Measurements from ENCODE around the gene RAC2.

The RAC2 gene

GRCh38 chr22:37223965-37224551 is 20.0 kb downstream of the RAC2 start:
- Histone ChIP-seq H2BK12ac (ENCODE audit: low read length in 2 of 2) (no peak overlapping the region), H3K23ac (ENCODE audit: low read length in 2 of 2) (no peak overlapping the region), H4K8ac (ENCODE audit: low read length) (no peak overlapping the region), H2BK15ac (ENCODE audit: low read depth, poor library complexity, severe bottlenecking) (peak overlapping the region; percentile 60), H2AK5ac (ENCODE audit: low read length, severe bottlenecking) (no peak overlapping the region), H3K27me3 (ENCODE audit: control insufficient read depth in 1 of 2, insufficient read depth in 1 of 2, low read length in 2 of 2) (peaks cover 0 to 15% of the 10 kb centered on the region in 2 experiments), H3K14ac (ENCODE audit: low read length in 2 of 2) (no peak overlapping the region), H3K4ac (ENCODE audit: low read depth in 1 of 2, low read length in 2 of 2) (no peak overlapping the region), H3K9ac (ENCODE audit: low read length) (no peak overlapping the region), H2BK5ac (ENCODE audit: low read depth, low read length, poor library complexity, severe bottlenecking) (no peak overlapping the region), H3K79me1 (replicated peaks; ENCODE audit: low read length, poor library complexity, severe bottlenecking) (peaks cover 2% of the 10 kb centered on the region), H4K91ac (ENCODE audit: low read length) (no peak overlapping the region), H3K4me2 (ENCODE audit: low read length, poor library complexity, severe bottlenecking) (no peak overlapping the region), H3K36me3 (ENCODE audit: control insufficient read depth in 1 of 2, insufficient read depth in 2 of 2, low read depth in 1 of 2, low read length in 2 of 2) (peaks cover 15 to 29% of the 10 kb centered on the region in 2 experiments), H2AFZ (ENCODE audit: low read depth, low read length) (no peak overlapping the region), H3K4me3 (ENCODE audit: insufficient read depth in 1 of 2, low read depth in 1 of 2, low read length in 2 of 2) (no peak overlapping the region), H2BK120ac (ENCODE audit: low read depth, low read length) (no peak overlapping the region), H3K4me1 (ENCODE audit: control insufficient read depth, insufficient read depth, low read depth, low read length) (peaks cover 22% of the 10 kb centered on the region), H3K9me3 (ENCODE audit: control insufficient read depth, low read length) (no peaks in the 10 kb centered on the region), H3K27ac (ENCODE audit: low read length, poor library complexity, severe bottlenecking) (no peak overlapping the region), H3K18ac (ENCODE audit: low read depth in 1 of 2, low read length in 2 of 2) (no peak overlapping the region)
- WGBS, result 96% methylated on average over 3 of the region's 3 CpGs
- no peak for DNase-seq

- Histone ChIP-seq H2AK5ac (ENCODE audit: low read length, severe bottlenecking) (no peak overlapping the region), H2BK120ac (ENCODE audit: low read depth, low read length) (no peak overlapping the region)
- WGBS, result 98% methylated on average over 8 of the region's 8 CpGs
These were observed 21.6 kb downstream of the RAC2 start for GRCh38 chr22:37222440-37222971.

GRCh38 chr22:37221424-37222333 is 22.4 kb downstream of the RAC2 start:
- Histone ChIP-seq H3K14ac (ENCODE audit: low read length in 2 of 2) (no peak overlapping the region), H3K4me3 (ENCODE audit: insufficient read depth in 1 of 2, low read depth in 1 of 2, low read length in 2 of 2) (no peak overlapping the region), H3K9me3 (ENCODE audit: control insufficient read depth, low read length) (no peaks in the 10 kb centered on the region), H3K23ac (ENCODE audit: low read length in 2 of 2) (no peak overlapping the region), H2AK5ac (ENCODE audit: low read length, severe bottlenecking) (no peak overlapping the region), H2BK5ac (ENCODE audit: low read depth, low read length, poor library complexity, severe bottlenecking) (no peak overlapping the region), H3K27me3 (ENCODE audit: control insufficient read depth in 1 of 2, insufficient read depth in 1 of 2, low read length in 2 of 2) (peaks cover 0 to 31% of the 10 kb centered on the region in 2 experiments), H3K4ac (ENCODE audit: low read depth in 1 of 2, low read length in 2 of 2) (no peak overlapping the region), H3K27ac (ENCODE audit: low read length, poor library complexity, severe bottlenecking) (no peak overlapping the region), H3K9ac (ENCODE audit: low read length) (no peak overlapping the region), H3K79me1 (replicated peaks; ENCODE audit: low read length, poor library complexity, severe bottlenecking) (no peaks in the 10 kb centered on the region), H3K36me3 (ENCODE audit: control insufficient read depth in 1 of 2, insufficient read depth in 2 of 2, low read depth in 1 of 2, low read length in 2 of 2) (peaks cover 15 to 28% of the 10 kb centered on the region in 2 experiments), H3K4me1 (ENCODE audit: control insufficient read depth, insufficient read depth, low read depth, low read length) (peaks cover 9% of the 10 kb centered on the region), H4K91ac (ENCODE audit: low read length) (no peak overlapping the region), H2BK15ac (ENCODE audit: low read depth, poor library complexity, severe bottlenecking) (no peak overlapping the region), H2BK120ac (ENCODE audit: low read depth, low read length) (no peak overlapping the region), H3K18ac (ENCODE audit: low read depth in 1 of 2, low read length in 2 of 2) (no peak overlapping the region), H2AFZ (ENCODE audit: low read depth, low read length) (no peak overlapping the region), H3K4me2 (ENCODE audit: low read length, poor library complexity, severe bottlenecking) (no peak overlapping the region), H4K8ac (ENCODE audit: low read length) (no peak overlapping the region), H2BK12ac (ENCODE audit: low read length in 2 of 2) (no peak overlapping the region)
- WGBS, result 95% methylated on average over 10 of the region's 10 CpGs
- DNase-seq, result no peak

More at GRCh38 chr22:37222440-37222971, 21.6 kb downstream of the RAC2 start:
- Histone ChIP-seq H3K23ac (ENCODE audit: low read length in 2 of 2) (no peak overlapping the region), H3K4me1 (ENCODE audit: control insufficient read depth, insufficient read depth, low read depth, low read length) (peaks cover 12% of the 10 kb centered on the region), H3K27me3 (ENCODE audit: control insufficient read depth in 1 of 2, insufficient read depth in 1 of 2, low read length in 2 of 2) (peaks cover 0 to 28% of the 10 kb centered on the region in 2 experiments), H3K36me3 (ENCODE audit: control insufficient read depth in 1 of 2, insufficient read depth in 2 of 2, low read depth in 1 of 2, low read length in 2 of 2) (peaks cover 15 to 29% of the 10 kb centered on the region in 2 experiments), H3K4ac (ENCODE audit: low read depth in 1 of 2, low read length in 2 of 2) (no peak overlapping the region), H3K9ac (ENCODE audit: low read length) (no peak overlapping the region), H3K79me1 (replicated peaks; ENCODE audit: low read length, poor library complexity, severe bottlenecking) (no peaks in the 10 kb centered on the region), H2BK12ac (ENCODE audit: low read length in 2 of 2) (no peak overlapping the region), H3K14ac (ENCODE audit: low read length in 2 of 2) (no peak overlapping the region), H2BK15ac (ENCODE audit: low read depth, poor library complexity, severe bottlenecking) (no peak overlapping the region), H3K9me3 (ENCODE audit: control insufficient read depth, low read length) (no peaks in the 10 kb centered on the region), H4K8ac (ENCODE audit: low read length) (no peak overlapping the region), H4K91ac (ENCODE audit: low read length) (no peak overlapping the region), H2AFZ (ENCODE audit: low read depth, low read length) (no peak overlapping the region), H3K4me3 (ENCODE audit: insufficient read depth in 1 of 2, low read depth in 1 of 2, low read length in 2 of 2) (no peak overlapping the region), H2BK5ac (ENCODE audit: low read depth, low read length, poor library complexity, severe bottlenecking) (no peak overlapping the region), H3K4me2 (ENCODE audit: low read length, poor library complexity, severe bottlenecking) (no peak overlapping the region), H3K18ac (ENCODE audit: low read depth in 1 of 2, low read length in 2 of 2) (no peak overlapping the region), H3K27ac (ENCODE audit: low read length, poor library complexity, severe bottlenecking) (no peak overlapping the region)
- no peak for DNase-seq

DNA sequence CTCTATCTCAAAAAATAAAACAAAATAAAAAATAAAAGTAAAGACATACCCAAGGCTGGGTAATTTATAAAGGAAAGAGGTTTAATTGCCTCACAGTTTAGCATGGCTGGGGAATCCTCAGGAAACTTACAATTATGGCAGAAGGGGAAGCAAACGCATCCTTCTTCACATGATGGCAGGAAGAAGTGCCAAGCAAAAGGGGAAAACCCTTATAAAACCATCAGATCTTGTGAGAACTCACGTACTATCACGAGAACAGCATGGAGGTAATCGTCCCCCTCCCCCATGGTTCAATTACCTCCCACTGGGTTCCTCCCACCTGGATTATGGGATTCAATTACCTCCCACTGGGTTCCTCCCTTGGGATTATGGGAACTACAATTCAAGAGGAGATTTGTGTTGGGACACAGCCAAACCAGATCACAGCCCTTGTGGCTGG is 23.5 kb downstream of the RAC2 start:
- no peak overlapping the region for H2AFZ ChIP-seq (ENCODE audit: low read depth, low read length)

More for the DNA sequence above, 23.5 kb downstream of the RAC2 start:
- Histone ChIP-seq H2AK5ac (ENCODE audit: low read length, severe bottlenecking) (no peak overlapping the region), H3K9me3 (ENCODE audit: control insufficient read depth, low read length) (no peaks in the 10 kb centered on the region), H3K36me3 (ENCODE audit: control insufficient read depth in 1 of 2, insufficient read depth in 2 of 2, low read depth in 1 of 2, low read length in 2 of 2) (peaks cover 8 to 17% of the 10 kb centered on the region in 2 experiments), H3K27ac (ENCODE audit: low read length, poor library complexity, severe bottlenecking) (no peak overlapping the region), H2BK12ac (ENCODE audit: low read length in 2 of 2) (no peak overlapping the region), H3K4me3 (ENCODE audit: insufficient read depth in 1 of 2, low read depth in 1 of 2, low read length in 2 of 2) (no peak overlapping the region), H2BK15ac (ENCODE audit: low read depth, poor library complexity, severe bottlenecking) (no peak overlapping the region), H3K23ac (ENCODE audit: low read length in 2 of 2) (no peak overlapping the region), H3K4me2 (ENCODE audit: low read length, poor library complexity, severe bottlenecking) (no peak overlapping the region), H4K91ac (ENCODE audit: low read length) (no peak overlapping the region), H3K18ac (ENCODE audit: low read depth in 1 of 2, low read length in 2 of 2) (no peak overlapping the region), H3K4me1 (ENCODE audit: control insufficient read depth, insufficient read depth, low read depth, low read length) (peaks cover 9% of the 10 kb centered on the region), H3K27me3 (ENCODE audit: control insufficient read depth in 1 of 2, insufficient read depth in 1 of 2, low read length in 2 of 2) (peaks cover 0 to 37% of the 10 kb centered on the region in 2 experiments), H3K9ac (ENCODE audit: low read length) (no peak overlapping the region), H3K14ac (ENCODE audit: low read length in 2 of 2) (no peak overlapping the region), H3K4ac (ENCODE audit: low read depth in 1 of 2, low read length in 2 of 2) (no peak overlapping the region), H2BK5ac (ENCODE audit: low read depth, low read length, poor library complexity, severe bottlenecking) (no peak overlapping the region), H4K8ac (ENCODE audit: low read length) (no peak overlapping the region), H2BK120ac (ENCODE audit: low read depth, low read length) (no peak overlapping the region), H3K79me1 (replicated peaks; ENCODE audit: low read length, poor library complexity, severe bottlenecking) (no peaks in the 10 kb centered on the region)
- DNase-seq, result no peak
- WGBS, result 71% methylated on average over 4 of the region's 4 CpGs
